Endodermal cell (in vitro differentiated cells): Measurements from ENCODE around the gene ELOVL4. TPM values are rescaled to one million over a fixed set of nuclear protein-coding genes. Genes with fewer than 3 reads are reported as not detected.

ENCODE experiments used
- DNase-seq: peaks from one replicate; pipeline ENCODE4 v3.0.0-alpha.2; 2017
- H3K27ac ChIP-seq: 2 replicates; pipeline ENCODE4 v1.5.1; 2013; ENCODE audit warnings: mild to moderate bottlenecking, low read depth, low read length, moderate library complexity
- H3K27me3 ChIP-seq: 2 replicates; pipeline ENCODE4 v1.6.1; 2013; ENCODE audit warnings: mild to moderate bottlenecking, low read length, moderate library complexity; ENCODE audit not compliant: insufficient read depth, control insufficient read depth, poor library complexity, severe bottlenecking
- H3K36me3 ChIP-seq: 2 replicates; pipeline ENCODE4 v1.7.0; 2013; ENCODE audit warnings: mild to moderate bottlenecking, low read length, moderate library complexity; ENCODE audit not compliant: control insufficient read depth, insufficient read depth
- H3K4me1 ChIP-seq: one replicate; pipeline ENCODE4 v1.7.0; 2013; ENCODE audit warnings: low read length; ENCODE audit not compliant: control insufficient read depth, insufficient read depth
- H3K4me3 ChIP-seq: 2 replicates; pipeline ENCODE4 v1.5.1; 2013; ENCODE audit warnings: mild to moderate bottlenecking, low read length, moderate library complexity
- H3K9ac ChIP-seq: 2 replicates; pipeline ENCODE4 v1.6.1; 2013; ENCODE audit warnings: mild to moderate bottlenecking, low read length, moderate library complexity; ENCODE audit not compliant: poor library complexity, severe bottlenecking; ENCODE audit errors: extremely low read depth
- H3K9me3 ChIP-seq: 2 replicates; pipeline ENCODE4 v1.6.1; 2013; ENCODE audit warnings: mild to moderate bottlenecking, low read length, moderate library complexity; ENCODE audit not compliant: control insufficient read depth
- H3K27ac Mint-ChIP-seq: 2 replicates; pipeline ENCODE4 v1.8.0; 2020; ENCODE audit warnings: mixed read lengths
- H3K27me3 Mint-ChIP-seq: 2 replicates; pipeline ENCODE4 v1.8.0; 2021; ENCODE audit warnings: mild to moderate bottlenecking, mixed read lengths; ENCODE audit not compliant: insufficient read depth
- H3K36me3 Mint-ChIP-seq: 2 replicates; pipeline ENCODE4 v1.8.0; 2020; ENCODE audit warnings: low read depth, mixed read lengths
- H3K4me1 Mint-ChIP-seq: 2 replicates; pipeline ENCODE4 v1.8.0; 2020; ENCODE audit warnings: mixed read lengths
- H3K4me3 Mint-ChIP-seq: 2 replicates; pipeline ENCODE4 v1.8.0; 2020; ENCODE audit warnings: mild to moderate bottlenecking, moderate library complexity, mixed read lengths
- H3K9me3 Mint-ChIP-seq: 2 replicates; pipeline ENCODE4 v1.8.0; 2020; ENCODE audit warnings: mild to moderate bottlenecking, mixed read lengths
- CTCF ChIP-seq: fragments of 200-600 bp; sonication (generic); conservative IDR thresholded peaks from 2 replicates; pipeline ENCODE4 v1.5.0; 2021; ENCODE audit warnings: antibody characterized with exemption, mild to moderate bottlenecking
- WGBS, 2 experiments: methylation state at CpG; one replicate each; pipeline versions ENCODE4 v1.1.5 to v1.1.7; 2013; ENCODE audit warnings: missing lambda C conversion rate in 2 of 2, mixed read lengths in 1 of 2; ENCODE audit not compliant: insufficient coverage in 1 of 2, insufficient read length in 1 of 2; 5-methylcytosine and 5-hydroxymethylcytosine counted together
- total RNA-seq, 2 donors: library from RNA; stranded (reverse); fragmentation: NEBNext Ultra II Directional in 1 of 2; extraction: Animal tissue kit (Norgen Biotek cat#: 25700) in 1 of 2; gene quantifications; 2 replicates in 1 of 2; 3 replicates in 1 of 2; pipeline ENCODE4 v1.2.1, GENCODE V29; 2021

Gene ELOVL4
- total RNA-seq, 2 donors from 2014 or later = 7.4 to 8.8 TPM

- Histone ChIP-seq H3K27ac (no peak overlapping the region), H3K9me3 (no peaks in the 10 kb centered on the region), H3K36me3 (no peaks in the 10 kb centered on the region), H3K4me1 (peaks cover 5% of the 10 kb centered on the region), H3K4me3 (no peak overlapping the region), H3K9ac (no peak overlapping the region), H3K27me3 (no peaks in the 10 kb centered on the region)
- peaks cover 29% of the 10 kb centered on the region for H3K4me1 Mint-ChIP-seq
- 53 to 54% methylated on average over 10 to 12 of the region's 12 CpGs for WGBS, 2 experiments
- no peaks in the 10 kb centered on the region for H3K36me3 Mint-ChIP-seq
- H3K27me3 Mint-ChIP-seq = no peaks in the 10 kb centered on the region
- TF ChIP-seq CTCF = peak; percentile 74
- DNase-seq = peak; percentile 64
- H3K27ac Mint-ChIP-seq = no peak overlapping the region
- H3K9me3 Mint-ChIP-seq = no peaks in the 10 kb centered on the region
- no peak overlapping the region for H3K4me3 Mint-ChIP-seq
These were observed 79.1 kb downstream of the ELOVL4 start for GRCh38 chr6:79868098-79868722.

Other genes starting within 250 kb of the ELOVL4 start
- 10 to 100 TPM; 31.5 to 45.0 TPM for gene TTK, start 57.1 kb upstream of the ELOVL4 start, total RNA-seq
- gene BCKDHB, start 159.1 kb upstream of the ELOVL4 start, total RNA-seq = 10 to 100 TPM; 35.1 to 36.4 TPM